ENCODE data around the gene ORAI3.

The ORAI3 gene

DNA sequence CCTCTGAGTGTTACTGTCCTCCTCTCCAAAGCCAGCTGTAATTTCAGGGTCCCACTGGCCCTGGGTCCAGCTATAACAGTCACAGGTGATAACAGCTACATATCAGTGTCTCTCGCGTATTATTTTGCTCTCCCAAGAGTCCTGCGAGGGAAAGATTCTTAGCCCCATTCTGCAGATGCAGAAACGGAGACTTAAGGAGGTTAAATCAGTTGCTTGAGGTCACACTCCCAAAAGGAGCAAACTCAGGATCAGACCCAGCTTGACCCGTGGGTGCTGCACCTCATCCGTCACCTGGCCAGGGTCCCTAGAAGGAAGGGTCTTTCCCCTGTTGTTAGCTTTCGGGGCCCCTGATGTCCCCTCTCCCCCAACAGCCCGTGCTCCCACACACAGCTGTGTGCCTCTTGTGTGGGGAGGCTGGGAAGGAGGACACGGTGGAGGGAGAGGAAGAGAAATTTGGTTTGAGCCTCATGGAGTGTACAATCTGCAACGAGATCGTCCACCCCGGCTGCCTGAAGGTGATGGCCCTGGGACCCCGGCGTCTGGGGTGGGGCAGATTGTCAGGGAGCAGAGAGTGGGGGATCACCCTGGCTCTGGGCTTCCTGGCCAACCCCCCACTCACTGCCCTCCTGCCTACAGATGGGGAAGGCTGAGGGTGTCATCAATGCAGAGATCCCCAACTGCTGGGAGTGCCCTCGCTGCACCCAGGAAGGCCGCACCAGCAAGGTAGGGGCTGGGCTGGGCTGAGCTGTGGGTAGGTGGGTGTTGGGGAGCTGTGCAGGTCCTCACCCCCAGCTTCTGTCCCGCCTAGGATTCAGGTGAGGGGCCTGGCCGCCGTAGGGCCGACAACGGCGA is 21.7 kb upstream of the ORAI3 start:
- TF ChIP-seq, protein P1, sequence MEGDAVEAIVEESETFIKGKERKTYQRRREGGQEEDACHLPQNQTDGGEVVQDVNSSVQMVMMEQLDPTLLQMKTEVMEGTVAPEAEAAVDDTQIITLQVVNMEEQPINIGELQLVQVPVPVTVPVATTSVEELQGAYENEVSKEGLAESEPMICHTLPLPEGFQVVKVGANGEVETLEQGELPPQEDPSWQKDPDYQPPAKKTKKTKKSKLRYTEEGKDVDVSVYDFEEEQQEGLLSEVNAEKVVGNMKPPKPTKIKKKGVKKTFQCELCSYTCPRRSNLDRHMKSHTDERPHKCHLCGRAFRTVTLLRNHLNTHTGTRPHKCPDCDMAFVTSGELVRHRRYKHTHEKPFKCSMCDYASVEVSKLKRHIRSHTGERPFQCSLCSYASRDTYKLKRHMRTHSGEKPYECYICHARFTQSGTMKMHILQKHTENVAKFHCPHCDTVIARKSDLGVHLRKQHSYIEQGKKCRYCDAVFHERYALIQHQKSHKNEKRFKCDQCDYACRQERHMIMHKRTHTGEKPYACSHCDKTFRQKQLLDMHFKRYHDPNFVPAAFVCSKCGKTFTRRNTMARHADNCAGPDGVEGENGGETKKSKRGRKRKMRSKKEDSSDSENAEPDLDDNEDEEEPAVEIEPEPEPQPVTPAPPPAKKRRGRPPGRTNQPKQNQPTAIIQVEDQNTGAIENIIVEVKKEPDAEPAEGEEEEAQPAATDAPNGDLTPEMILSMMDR (conservative IDR thresholded peaks at IDR 0.05; ENCODE audit: control insufficient read depth, insufficient read depth, low read depth, low read length) = no peak
- no peak overlapping the region for H3K4me3 ChIP-seq (ENCODE audit: control insufficient read depth, low read depth, low read length)
- no peak for DNase-seq (ENCODE audit: low read depth)

- peak; percentile 39 for DNase-seq (ENCODE audit: low read depth)
- H3K4me3 ChIP-seq (ENCODE audit: control insufficient read depth, low read depth, low read length) = no peak overlapping the region
- TF ChIP-seq, protein P1 (conservative IDR thresholded peaks at IDR 0.05; ENCODE audit: control insufficient read depth, insufficient read depth, low read depth, low read length) = no peak
Measured at GRCh38 chr16:30927789-30928378, 21.0 kb upstream of the ORAI3 start.

GRCh38 chr16:30928390-30928789 is 20.5 kb upstream of the ORAI3 start:
- TF ChIP-seq, protein P1 (conservative IDR thresholded peaks at IDR 0.05; ENCODE audit: control insufficient read depth, insufficient read depth, low read depth, low read length) = no peak
- H3K4me3 ChIP-seq (ENCODE audit: control insufficient read depth, low read depth, low read length) = no peak overlapping the region
- no peak for DNase-seq (ENCODE audit: low read depth)

DNA sequence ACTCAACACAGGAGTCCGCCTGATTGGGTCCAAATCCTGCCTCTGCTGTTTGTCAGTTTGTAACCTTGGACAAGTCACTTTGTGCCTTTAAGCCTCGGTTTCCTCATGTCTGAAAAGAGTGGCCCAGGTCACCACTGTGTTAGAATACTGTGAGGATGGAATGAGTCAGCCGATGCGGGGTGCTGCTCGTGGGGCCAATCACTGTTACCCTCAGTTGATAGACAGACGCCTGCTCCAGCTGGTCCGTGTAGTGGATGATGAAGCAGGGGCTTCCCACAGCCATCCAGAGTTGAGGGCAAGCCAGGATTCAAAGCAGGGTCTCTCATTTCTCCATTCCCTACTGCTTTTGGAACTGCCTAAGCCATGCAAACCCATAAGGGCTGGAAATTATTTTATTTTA is 19.7 kb upstream of the ORAI3 start:
- TF ChIP-seq, protein P1 (conservative IDR thresholded peaks at IDR 0.05; ENCODE audit: control insufficient read depth, insufficient read depth, low read depth, low read length) = no peak

DNA sequence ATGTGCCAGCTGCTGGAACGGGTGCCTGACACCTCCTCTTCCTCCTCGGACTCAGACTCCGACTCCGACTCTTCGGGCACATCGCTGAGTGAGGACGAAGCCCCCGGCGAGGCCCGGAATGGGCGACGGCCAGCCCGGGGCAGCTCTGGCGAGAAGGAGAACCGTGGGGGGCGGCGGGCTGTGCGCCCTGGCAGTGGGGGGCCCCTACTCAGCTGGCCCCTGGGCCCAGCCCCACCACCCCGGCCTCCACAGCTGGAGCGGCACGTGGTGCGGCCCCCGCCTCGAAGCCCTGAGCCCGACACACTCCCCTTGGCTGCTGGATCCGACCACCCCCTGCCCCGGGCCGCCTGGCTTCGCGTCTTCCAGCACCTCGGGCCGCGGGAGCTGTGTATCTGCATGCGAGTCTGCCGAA is 18.7 kb upstream of the ORAI3 start:
- no peak for DNase-seq (ENCODE audit: low read depth)
- TF ChIP-seq, protein P1 (conservative IDR thresholded peaks at IDR 0.05; ENCODE audit: control insufficient read depth, insufficient read depth, low read depth, low read length) = no peak
- H3K4me3 ChIP-seq (ENCODE audit: control insufficient read depth, low read depth, low read length) = no peak overlapping the region

More for the DNA sequence above, 19.7 kb upstream of the ORAI3 start:
- no peak overlapping the region for H3K4me3 ChIP-seq (ENCODE audit: control insufficient read depth, low read depth, low read length)
- DNase-seq (ENCODE audit: low read depth) = no peak

DNA sequence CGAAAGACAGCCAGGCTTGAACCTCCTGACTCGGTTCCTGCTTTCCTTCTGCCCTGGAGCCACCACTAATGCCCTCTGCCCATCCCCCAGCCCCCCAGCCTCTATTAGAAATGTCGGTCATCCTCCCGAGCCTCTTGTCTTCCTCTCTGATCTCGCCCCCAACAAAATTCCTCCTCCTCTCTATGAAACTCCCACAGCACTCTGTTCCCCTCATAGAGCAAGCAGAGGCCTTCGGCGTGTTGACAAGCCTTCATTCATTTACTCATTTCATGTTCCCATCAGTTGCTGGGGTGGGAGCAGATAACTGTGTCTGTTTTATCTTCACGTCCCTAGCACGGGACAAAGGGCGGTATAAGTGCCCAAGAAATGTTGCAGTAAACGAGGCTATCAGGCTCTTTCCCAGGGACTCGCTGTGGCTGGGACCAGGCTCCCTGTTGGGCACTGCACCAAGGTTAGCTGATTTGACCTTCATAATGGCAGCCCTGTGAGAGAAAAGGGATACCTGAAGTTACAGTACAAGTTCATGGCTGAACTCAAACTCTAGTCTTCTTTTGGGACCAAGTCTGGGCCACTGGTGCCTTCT is 17.7 kb upstream of the ORAI3 start:
- TF ChIP-seq, protein P1 (conservative IDR thresholded peaks at IDR 0.05; ENCODE audit: control insufficient read depth, insufficient read depth, low read depth, low read length) = no peak
- H3K4me3 ChIP-seq (ENCODE audit: control insufficient read depth, low read depth, low read length) = no peak overlapping the region
- DNase-seq (ENCODE audit: low read depth) = no peak

Measured in fibroblast of mammary gland (primary cell).